Measurements from ENCODE around the gene PCDH9. TPM values are rescaled to one million over a fixed set of nuclear protein-coding genes. Genes with fewer than 3 reads are reported as not detected.

PCDH9 gene
- total RNA-seq, 1 experiment from 2014 or later = 4.2 TPM

GRCh38 chr13:66353664-66354063 lies 876.5 kb downstream of the PCDH9 start:
- DNase-seq (ENCODE audit: low read depth, low spot score) = peak; percentile 1
- CTCF ChIA-PET = no interaction called here
- BruUV-seq (replicated peaks) = no TSS peak

GRCh38 chr13:66349966-66350365 lies 880.2 kb downstream of the PCDH9 start:
- DNase-seq (ENCODE audit: low read depth, low spot score) = no peak
- ChIA-PET POLR2A (no interaction called here), CTCF (no interaction called here)
- Histone ChIP-seq H3K9me3 (ENCODE audit: control insufficient read depth, insufficient read depth, low read depth, low read length) (no peaks in the 10 kb centered on the region), H3K4me1 (ENCODE audit: control insufficient read depth, insufficient read depth, low read length) (no peaks in the 10 kb centered on the region; the same call in 1 of the 2 replicates), H3K27me3 (ENCODE audit: control insufficient read depth, insufficient read depth, low read length) (no peaks in the 10 kb centered on the region), H3K27ac (ENCODE audit: low read length) (no peak overlapping the region; the same call in 1 of the 2 replicates), H3K36me3 (ENCODE audit: control insufficient read depth, insufficient read depth, low read length) (no peaks in the 10 kb centered on the region), H3K4me3 (ENCODE audit: low read depth in 2 of 2, low read length in 2 of 2) (no peak overlapping the region)
- intact Hi-C loops (cut with micrococcal nuclease; ENCODE audit: unreplicated experiment) (no loop called here), in situ Hi-C loops (cut with HindIII; ENCODE audit: low pct_unique_long_range_greater_than_20kb, low sequenced_read_pairs) (no loop called here)
- no peak for ATAC-seq
- BruUV-seq (replicated peaks) = no TSS peak
- no peak for TF ChIP-seq TCF7L2 (IDR thresholded peaks at IDR 0.05; ENCODE audit: low read depth, low read length)
- TF ChIP-seq REST (IDR thresholded peaks at IDR 0.05; ENCODE audit: insufficient read depth in 1 of 2, low read depth in 2 of 2, low read length in 1 of 2) = no peak
- TF ChIP-seq CTCF (IDR thresholded peaks at IDR 0.05) = no peak
- TF ChIP-seq SIN3A (IDR thresholded peaks at IDR 0.05; ENCODE audit: borderline replicate concordance, insufficient read depth, low read depth, low read length) = no peak
- TF ChIP-seq POLR2AphosphoS5 (IDR thresholded peaks at IDR 0.05; ENCODE audit: low read depth, low read length) = no peak

More at GRCh38 chr13:66353664-66354063, 876.5 kb downstream of the PCDH9 start:
- in situ Hi-C loops (cut with HindIII; ENCODE audit: low pct_unique_long_range_greater_than_20kb, low sequenced_read_pairs) = no loop called here
- Histone ChIP-seq H3K36me3 (ENCODE audit: control insufficient read depth, insufficient read depth, low read length) (no peaks in the 10 kb centered on the region), H3K4me1 (ENCODE audit: control insufficient read depth, insufficient read depth, low read length) (no peaks in the 10 kb centered on the region; the same call in 1 of the 2 replicates), H3K4me3 (ENCODE audit: low read depth in 2 of 2, low read length in 2 of 2) (no peak overlapping the region), H3K27me3 (ENCODE audit: control insufficient read depth, insufficient read depth, low read length) (no peaks in the 10 kb centered on the region), H3K9me3 (ENCODE audit: control insufficient read depth, insufficient read depth, low read depth, low read length) (no peaks in the 10 kb centered on the region), H3K27ac (ENCODE audit: low read length) (peak overlapping the region; percentile 61; the same call in 1 of the 2 replicates)
- ATAC-seq = peak; percentile 70
- intact Hi-C loops (cut with micrococcal nuclease; ENCODE audit: unreplicated experiment) = no loop called here
- TF ChIP-seq POLR2AphosphoS5 (IDR thresholded peaks at IDR 0.05; ENCODE audit: low read depth, low read length) (peak; percentile 53; the same call in 1 of the 2 replicates), CTCF (IDR thresholded peaks at IDR 0.05) (no peak; the same call in 1 of the 2 replicates)
- POLR2A ChIA-PET = interaction anchor here (0.7 kb wide), 1 partner anchor 62 kb away, joined by 3 read pairs; no protein-coding TSS in a partner anchor
